ENCODE measurements around the gene THAP7.

Gene THAP7

DNA sequence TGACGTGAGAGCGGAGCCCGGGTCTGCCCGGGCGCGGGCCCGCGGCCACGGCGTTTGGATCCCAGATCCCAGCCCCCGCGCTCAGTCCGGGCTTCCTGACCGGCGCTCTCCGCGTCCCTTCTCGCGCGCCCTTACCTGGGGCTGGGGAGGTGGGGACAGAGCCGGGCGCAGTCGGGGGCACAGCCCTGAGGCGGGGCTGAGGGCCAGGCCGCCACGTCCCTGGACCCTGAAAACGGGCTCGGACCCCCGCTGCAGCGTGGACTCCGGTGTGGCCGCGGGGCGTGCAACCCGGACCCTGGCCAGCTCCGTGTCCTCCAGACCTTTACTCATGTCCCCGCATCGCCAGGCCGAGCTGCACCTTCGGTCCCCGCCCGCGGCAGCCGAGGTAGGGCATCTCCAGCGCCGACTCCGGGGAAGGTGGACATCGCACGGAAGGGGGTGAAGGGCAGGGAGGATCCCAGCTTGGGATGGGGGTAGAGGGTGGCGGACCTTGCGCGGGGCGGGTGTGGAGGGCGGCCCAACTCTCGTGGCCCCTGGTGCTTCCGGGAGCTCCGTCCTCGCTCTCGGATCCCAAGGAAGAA is 44.7 kb downstream of the THAP7 start:
- no peak for TF ChIP-seq ZNF274 (IDR thresholded peaks at IDR 0.05; ENCODE audit: low read depth, low read length)
- peak overlapping the region; percentile 61; the same call in 1 of the 2 replicates for H3K4me3 ChIP-seq (ENCODE audit: low read length)

DNA sequence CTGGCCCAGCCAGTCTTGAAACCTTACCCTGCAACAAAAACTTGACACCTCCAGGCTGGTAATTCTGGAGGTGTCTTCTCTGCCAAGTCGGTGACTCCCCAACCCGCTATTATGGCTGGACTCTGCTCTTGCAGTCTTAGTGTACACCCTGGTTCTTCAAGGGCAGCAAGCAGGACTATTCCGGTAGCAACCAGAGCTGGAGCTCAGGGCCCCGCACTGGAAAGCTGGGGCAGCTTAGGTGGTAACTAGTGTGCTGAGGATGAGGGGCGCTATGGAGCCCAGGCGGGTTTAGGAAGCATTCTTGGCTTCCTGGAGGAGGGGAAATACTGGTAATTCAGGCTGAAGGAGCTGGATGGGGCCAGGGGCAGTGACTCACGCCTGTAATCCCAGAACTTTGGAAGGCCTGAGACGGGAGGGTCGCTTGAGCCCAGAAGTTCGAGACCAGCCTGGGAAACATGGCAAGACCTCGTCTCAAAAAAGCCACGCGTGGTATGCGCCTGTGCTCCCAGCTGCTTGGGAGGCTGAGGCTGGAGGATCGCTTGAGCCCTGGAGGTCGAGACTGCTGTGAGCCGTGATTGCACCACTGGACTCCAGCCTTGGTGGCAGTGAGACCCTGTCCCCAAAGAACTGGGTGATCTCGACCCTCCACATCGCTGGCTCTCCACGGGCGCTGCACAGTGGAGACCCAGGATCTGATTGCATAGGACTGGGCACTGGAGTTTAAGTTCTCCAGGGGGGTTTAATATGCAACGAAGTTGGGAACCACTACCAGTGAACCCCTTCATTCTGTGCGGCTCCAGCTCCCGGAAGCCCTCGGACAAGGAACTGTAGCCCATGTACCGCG is 45.4 kb downstream of the THAP7 start:
- no peak for TF ChIP-seq ZNF274 (IDR thresholded peaks at IDR 0.05; ENCODE audit: low read depth, low read length)
- peak overlapping the region; percentile 61; the same call in 1 of the 2 replicates for H3K4me3 ChIP-seq (ENCODE audit: low read length)

DNA sequence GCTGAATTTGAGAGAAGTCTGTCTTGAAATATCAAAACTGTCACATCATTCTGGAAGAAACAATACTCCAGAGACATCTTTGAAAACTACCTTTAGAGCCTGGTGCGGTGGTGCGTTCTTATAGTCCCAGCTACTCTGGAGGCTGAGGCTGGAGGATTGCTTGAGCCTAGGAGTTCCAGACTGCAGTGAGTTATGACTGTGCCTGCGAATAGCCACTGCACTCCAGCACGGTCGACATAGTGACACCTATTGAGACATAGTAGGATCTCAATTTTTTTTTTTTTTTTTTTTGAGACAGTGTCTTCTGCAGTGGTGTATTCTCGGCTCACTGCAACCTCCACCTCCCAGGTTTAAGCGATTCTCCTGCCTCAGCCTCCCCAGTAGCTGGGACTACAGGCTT is 46.4 kb downstream of the THAP7 start:
- TF ChIP-seq ZNF274 (IDR thresholded peaks at IDR 0.05; ENCODE audit: low read depth, low read length), result no peak
- H3K4me3 ChIP-seq (ENCODE audit: low read length), result no peak overlapping the region

DNA sequence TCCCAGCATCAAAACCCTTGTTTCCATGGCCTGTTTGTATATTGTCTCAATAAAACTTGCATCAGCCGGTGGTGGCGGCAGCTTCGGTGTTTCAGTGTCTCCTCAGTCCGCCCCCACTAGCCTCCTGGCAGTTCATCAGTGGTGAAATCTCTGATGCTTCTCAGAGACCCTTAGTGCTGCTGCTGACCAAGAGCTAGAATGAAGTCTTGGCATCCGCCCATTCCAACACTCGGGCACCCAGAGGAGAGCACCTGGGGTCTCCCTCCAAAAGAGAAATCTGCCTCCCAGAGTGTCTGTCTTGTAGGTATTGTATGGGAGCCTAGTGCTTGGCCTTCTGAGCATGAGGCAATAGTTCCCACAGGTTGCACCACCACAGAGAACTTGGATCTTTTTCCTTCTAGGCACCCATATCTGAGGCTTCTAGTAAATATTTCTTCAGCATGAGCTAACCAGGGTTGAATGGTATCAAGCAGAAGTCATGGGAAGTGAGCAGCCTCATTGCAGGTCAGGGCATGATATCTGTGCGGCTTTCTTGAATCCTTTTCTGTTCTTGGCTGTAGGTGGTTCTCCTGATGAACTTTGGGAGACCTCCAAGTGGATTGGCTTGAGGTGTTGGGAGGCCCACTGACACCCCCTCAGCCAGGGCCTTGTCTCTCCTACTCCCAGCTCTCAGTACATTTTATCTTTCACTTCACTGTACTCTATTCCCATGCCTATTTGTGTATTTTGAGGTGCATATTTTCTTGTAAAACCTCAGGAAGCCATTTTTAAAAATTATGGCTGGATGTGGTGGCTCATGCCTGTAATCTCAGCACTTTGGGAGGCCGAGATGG is 48.0 kb downstream of the THAP7 start:
- H3K4me3 ChIP-seq (ENCODE audit: low read length), result no peak overlapping the region
- TF ChIP-seq ZNF274 (IDR thresholded peaks at IDR 0.05; ENCODE audit: low read depth, low read length), result no peak

DNA sequence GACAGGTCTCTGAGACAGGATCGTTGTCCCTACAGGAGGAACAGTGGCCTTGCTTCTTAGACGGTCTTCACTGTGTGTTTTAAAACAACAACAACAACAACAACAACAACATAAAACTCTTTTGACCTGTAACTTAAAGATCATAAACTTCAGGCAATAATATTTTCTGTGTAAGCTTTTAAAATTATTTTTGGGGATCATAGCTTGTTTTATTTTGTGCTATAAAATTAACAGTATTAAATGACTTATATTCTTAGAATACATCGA is 48.6 kb downstream of the THAP7 start:
- no peak for TF ChIP-seq ZNF274 (IDR thresholded peaks at IDR 0.05; ENCODE audit: low read depth, low read length)

DNA sequence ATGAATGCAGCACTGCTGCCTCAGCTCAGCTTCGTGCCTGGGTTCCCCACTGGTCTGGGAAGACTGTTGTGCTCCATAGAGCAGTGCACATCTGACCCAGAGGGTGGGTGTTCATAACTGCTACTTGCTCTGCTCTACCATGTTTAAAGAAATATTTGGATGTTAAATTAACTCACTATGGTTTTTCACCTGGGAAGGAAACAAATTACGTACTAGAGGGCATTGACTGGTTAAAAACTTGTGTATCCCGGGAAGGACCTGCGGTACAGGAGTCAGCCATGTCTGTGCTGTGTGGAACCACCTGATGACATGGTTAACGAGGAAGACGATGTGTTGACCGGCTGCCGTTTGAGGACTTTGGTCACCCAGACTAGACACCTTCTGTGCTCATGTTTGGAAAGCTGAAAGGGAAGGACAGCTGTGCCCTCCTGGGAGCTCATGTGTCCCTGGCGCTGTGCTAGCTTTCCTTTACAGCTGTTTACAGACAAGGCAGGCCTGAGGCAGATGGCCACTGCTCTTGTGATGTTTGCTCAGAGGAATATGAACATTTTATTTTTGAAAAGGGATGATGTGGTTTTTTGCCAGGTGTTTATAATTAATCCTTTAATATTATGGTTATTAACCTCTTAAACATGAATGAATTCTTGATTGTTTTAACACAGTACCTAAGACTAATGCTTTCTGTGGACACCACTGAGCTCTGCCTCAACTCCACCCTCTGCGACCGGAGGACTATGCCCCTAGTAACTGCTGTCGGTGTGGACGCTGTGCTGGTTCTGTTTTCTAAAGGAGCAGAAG is 49.2 kb downstream of the THAP7 start:
- TF ChIP-seq ZNF274 (IDR thresholded peaks at IDR 0.05; ENCODE audit: low read depth, low read length), result no peak
- H3K4me3 ChIP-seq (ENCODE audit: low read length), result no peak overlapping the region

More for the DNA sequence above, 48.6 kb downstream of the THAP7 start:
- no peak overlapping the region for H3K4me3 ChIP-seq (ENCODE audit: low read length)

DNA sequence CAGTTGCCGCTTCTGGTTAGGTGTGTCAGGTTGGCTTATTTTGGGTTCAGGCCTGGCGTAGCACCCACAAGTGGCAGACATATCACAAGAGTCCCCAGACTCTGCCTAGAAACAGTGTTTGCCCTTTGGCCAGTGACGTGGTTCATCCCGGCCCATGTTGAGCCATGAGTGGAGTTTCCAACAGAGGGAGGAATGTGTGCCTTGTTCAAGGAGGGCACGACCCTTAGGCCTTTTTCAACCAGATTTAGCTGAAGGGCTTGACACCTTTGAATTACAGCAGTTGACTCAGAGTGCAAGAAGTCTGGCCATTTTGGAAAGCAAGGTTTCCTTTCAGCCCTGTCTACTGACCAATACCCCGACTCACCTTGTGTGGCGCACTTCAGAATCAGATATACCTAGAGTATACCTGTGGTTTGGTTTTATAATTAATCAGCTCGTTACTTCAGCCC is 50.0 kb downstream of the THAP7 start:
- no peak for TF ChIP-seq ZNF274 (IDR thresholded peaks at IDR 0.05; ENCODE audit: low read depth, low read length)
- no peak overlapping the region for H3K4me3 ChIP-seq (ENCODE audit: low read length)

DNA sequence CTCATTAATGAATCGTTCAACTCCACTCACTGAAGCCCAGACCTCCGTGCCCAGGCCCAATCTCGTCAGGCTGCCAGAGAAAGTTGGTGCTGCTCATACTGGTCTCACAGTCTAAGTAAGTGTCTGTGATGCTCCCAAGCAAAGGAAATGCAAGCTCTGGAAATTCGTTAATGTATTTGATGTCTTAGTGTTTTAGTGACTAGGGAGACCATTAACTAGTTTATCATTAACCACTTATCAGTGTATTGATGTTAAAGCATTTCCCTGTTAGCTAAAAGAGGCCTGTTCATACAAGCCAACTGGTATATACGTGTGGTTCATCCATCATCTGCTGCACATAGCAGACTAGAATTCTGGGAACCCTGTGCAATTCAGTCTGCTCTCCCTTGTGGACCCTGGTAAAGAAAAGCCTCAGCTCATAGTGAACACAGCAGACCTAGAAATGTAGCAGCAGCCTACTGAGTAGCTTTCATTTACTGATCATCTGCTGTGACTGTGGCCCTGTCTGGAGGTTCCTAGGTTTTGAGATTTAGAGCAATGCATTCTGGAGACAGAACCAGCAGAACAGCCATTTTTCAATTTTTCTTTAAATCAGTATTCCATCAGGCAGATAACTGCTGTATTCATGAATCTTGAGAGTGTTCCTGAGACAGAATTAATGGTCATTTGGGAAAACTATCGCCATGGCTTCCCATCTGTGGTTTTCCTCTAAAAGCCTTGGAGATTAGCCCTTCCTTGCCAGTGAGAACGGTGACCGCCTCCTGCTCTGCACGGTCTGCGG is 50.6 kb downstream of the THAP7 start:
- TF ChIP-seq ZNF274 (IDR thresholded peaks at IDR 0.05; ENCODE audit: low read depth, low read length), result no peak
- no peak overlapping the region for H3K4me3 ChIP-seq (ENCODE audit: low read length)

DNA sequence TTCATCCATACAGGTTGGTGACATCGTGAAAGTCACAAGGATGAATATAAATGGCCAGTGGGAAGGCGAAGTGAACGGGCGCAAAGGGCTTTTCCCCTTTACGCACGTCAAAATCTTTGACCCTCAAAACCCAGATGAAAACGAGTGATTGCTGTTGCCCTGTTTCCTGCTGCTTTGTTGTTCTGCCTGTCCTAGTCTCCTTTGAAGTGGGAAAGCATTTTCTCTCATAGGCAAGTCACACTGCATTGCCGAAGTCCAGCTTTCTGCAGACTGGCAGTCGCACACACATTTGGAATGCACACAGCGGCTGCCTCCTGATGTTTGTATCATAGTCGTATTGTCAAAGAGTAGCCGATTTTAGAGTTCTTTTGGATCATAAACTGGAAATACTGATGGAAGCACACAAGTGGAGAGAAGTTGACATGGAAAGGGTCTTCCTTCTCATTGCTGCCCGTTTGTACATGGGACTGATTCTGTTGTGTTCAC is 52.2 kb downstream of the THAP7 start:
- no peak for TF ChIP-seq ZNF274 (IDR thresholded peaks at IDR 0.05; ENCODE audit: low read depth, low read length)
- no peak overlapping the region for H3K4me3 ChIP-seq (ENCODE audit: low read length)
